A549 (cell line): Measurements from ENCODE around the gene SCAMP3.
A peak's percentile ranks its signal among the peaks of the same experiment; 100 is the strongest.

ENCODE experiments used
- CEBPB ChIP-seq, 2 experiments: fragments of >200 bp in 1 of 2; sonication (Bioruptor Twin) in 1 of 2; formaldehyde crosslinking in 1 of 2; IDR thresholded peaks; 2 replicates each; pipeline ENCODE4 v1.6.1; 2012 to 2016
- CTCF ChIP-seq: fragments of >200 bp; sonication (Bioruptor Twin); formaldehyde crosslinking; IDR thresholded peaks from 3 replicates; pipeline ENCODE4 v1.5.1; 2016
- POLR2A ChIP-seq: IDR thresholded peaks from 2 replicates; pipeline ENCODE4 v1.6.1; 2012; ENCODE audit warnings: mild to moderate bottlenecking, low read length

DNA sequence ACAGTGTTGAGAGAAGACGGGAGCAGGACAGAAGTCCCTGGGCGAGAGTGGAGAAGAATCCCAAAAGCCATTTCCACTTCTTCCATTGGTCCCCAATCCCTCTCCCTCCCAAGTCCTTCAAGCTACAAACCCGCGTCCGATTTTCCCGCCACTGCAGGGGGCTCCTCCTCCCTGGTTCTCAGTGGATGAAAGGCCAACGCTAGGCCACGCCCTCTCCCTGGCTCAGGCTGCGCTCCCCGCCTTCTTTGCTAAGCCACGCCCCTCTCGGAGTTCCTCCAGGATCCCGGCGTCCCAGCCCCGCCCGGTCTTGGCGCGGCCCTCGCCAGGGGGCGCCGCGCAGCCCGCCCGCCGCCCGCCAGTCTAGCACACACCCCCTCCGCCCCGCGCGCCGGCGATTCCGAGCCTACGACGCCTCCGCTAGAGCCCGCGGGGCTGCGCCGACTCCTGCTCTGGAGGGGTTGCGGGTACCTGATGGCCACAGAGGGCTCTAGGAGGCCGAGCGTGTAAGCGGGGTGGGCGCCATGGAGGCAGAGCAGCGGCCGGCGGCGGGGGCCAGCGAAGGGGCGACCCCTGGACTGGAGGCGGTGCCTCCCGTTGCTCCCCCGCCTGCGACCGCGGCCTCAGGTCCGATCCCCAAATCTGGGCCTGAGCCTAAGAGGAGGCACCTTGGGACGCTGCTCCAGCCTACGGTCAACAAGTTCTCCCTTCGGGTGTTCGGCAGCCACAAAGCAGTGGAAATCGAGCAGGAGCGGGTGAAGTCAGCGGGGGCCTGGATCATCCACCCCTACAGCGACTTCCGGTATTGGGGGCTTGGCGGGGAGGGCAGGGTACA is 15.1 kb upstream of the SCAMP3 start, which contains the start of gene HCN3:
- TF ChIP-seq POLR2A (no peak; the same call in 1 of the 2 replicates), CEBPB (IDR thresholded peaks at IDR 0.05) (no peak), CTCF (peak; percentile 87)
